NCI-H82 (cell line): ENCODE measurements around the gene VAV2.

Experiments
- DNase-seq: peaks from one replicate; lab custom pipeline; 2025; lab: John Stamatoyannopoulos, UW

The VAV2 gene

GRCh38 chr9:134028076-134028475 lies 36.0 kb upstream of the VAV2 start:
- DNase-seq: no peak

GRCh38 chr9:134027561-134027960 lies 35.4 kb upstream of the VAV2 start:
- peak; percentile 32 for DNase-seq

- no peak for DNase-seq
Measured at GRCh38 chr9:134026981-134027380, 34.9 kb upstream of the VAV2 start.

- no peak for DNase-seq
Measured at GRCh38 chr9:134026581-134026980, 34.5 kb upstream of the VAV2 start.

GRCh38 chr9:134025606-134026541 lies 33.8 kb upstream of the VAV2 start:
- peak; percentile 64 for DNase-seq

- peak; percentile 100 for DNase-seq
Measured at GRCh38 chr9:134024828-134025605, 32.9 kb upstream of the VAV2 start, which contains the start of gene BRD3OS. Gene BRD3OS (plus strand): TSS chr9:134025481. CDS start chr9:134026748, 1,267 bp downstream.

GRCh38 chr9:134024214-134024792 lies 32.2 kb upstream of the VAV2 start:
- no peak for DNase-seq

- no peak for DNase-seq
Measured at GRCh38 chr9:134014946-134015345, 22.8 kb upstream of the VAV2 start.

- DNase-seq: no peak
Measured at GRCh38 chr9:134011401-134011800, 19.3 kb upstream of the VAV2 start.

GRCh38 chr9:134010310-134011173 lies 18.4 kb upstream of the VAV2 start:
- DNase-seq: peak; percentile 54

GRCh38 chr9:134007571-134007970 lies 15.4 kb upstream of the VAV2 start:
- no peak for DNase-seq

- peak; percentile 64 for DNase-seq
Measured at GRCh38 chr9:134007150-134007549, 15.0 kb upstream of the VAV2 start.

GRCh38 chr9:134005381-134005780 lies 13.3 kb upstream of the VAV2 start:
- DNase-seq: no peak

GRCh38 chr9:134004881-134005280 lies 12.8 kb upstream of the VAV2 start:
- no peak for DNase-seq

GRCh38 chr9:134004131-134004873 lies 12.2 kb upstream of the VAV2 start:
- DNase-seq: no peak

GRCh38 chr9:134003237-134003636 lies 11.1 kb upstream of the VAV2 start:
- DNase-seq: no peak

- DNase-seq: no peak
Measured at GRCh38 chr9:134002796-134003195, 10.7 kb upstream of the VAV2 start.

GRCh38 chr9:133999851-134000265 lies 7.7 kb upstream of the VAV2 start:
- DNase-seq: no peak

GRCh38 chr9:133998915-133999595 lies 6.9 kb upstream of the VAV2 start:
- DNase-seq: no peak

- no peak for DNase-seq
Measured at GRCh38 chr9:133997584-133997983, 5.5 kb upstream of the VAV2 start.
